Measurements from ENCODE around the gene BTBD9.

The BTBD9 gene

DNA sequence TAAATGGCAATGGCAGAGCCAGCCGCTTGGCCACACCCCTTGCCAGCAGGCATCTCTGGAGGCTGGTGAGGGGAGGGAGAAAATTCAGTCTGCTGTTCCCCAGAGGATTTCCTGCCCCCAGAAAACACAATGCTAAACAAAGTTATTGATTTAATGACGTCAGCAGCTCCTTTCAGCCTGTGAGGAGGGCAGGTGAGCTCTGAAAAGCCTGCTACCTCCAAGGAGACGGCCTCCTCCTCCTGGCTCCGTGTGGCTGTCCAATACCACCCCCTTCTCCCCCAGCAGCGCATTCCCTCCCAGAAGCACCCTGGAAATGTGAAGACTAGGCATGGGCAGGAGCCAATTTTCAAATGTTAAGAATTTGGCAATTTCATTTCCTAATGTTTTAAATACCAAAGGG, 427.1 kb downstream of the BTBD9 start:
- in situ Hi-C loops (cut with HindIII; ENCODE audit: low sequenced_read_pairs): no loop called here
- H3K4me3 ChIP-seq (ENCODE audit: low read depth, low read length): no peak overlapping the region
- no peak for DNase-seq (ENCODE audit: low read depth)
- TF ChIP-seq CTCF (IDR thresholded peaks at IDR 0.05; ENCODE audit: low read depth, low read length, missing control alignments): no peak

- no peak overlapping the region for H3K4me3 ChIP-seq (ENCODE audit: low read depth, low read length)
- in situ Hi-C loops (cut with HindIII; ENCODE audit: low sequenced_read_pairs): no loop called here
- TF ChIP-seq CTCF (IDR thresholded peaks at IDR 0.05; ENCODE audit: low read depth, low read length, missing control alignments): no peak
- no peak for DNase-seq (ENCODE audit: low read depth)
These were observed 427.6 kb downstream of the BTBD9 start for GRCh38 chr6:38212116-38212515.

- no peak overlapping the region for H3K4me3 ChIP-seq (ENCODE audit: low read depth, low read length)
- in situ Hi-C loops (cut with HindIII; ENCODE audit: low sequenced_read_pairs): no loop called here
- no peak for TF ChIP-seq CTCF (IDR thresholded peaks at IDR 0.05; ENCODE audit: low read depth, low read length, missing control alignments)
- peak; percentile 93 for DNase-seq (ENCODE audit: low read depth)
These were observed 430.1 kb downstream of the BTBD9 start for GRCh38 chr6:38209371-38210260.

DNA sequence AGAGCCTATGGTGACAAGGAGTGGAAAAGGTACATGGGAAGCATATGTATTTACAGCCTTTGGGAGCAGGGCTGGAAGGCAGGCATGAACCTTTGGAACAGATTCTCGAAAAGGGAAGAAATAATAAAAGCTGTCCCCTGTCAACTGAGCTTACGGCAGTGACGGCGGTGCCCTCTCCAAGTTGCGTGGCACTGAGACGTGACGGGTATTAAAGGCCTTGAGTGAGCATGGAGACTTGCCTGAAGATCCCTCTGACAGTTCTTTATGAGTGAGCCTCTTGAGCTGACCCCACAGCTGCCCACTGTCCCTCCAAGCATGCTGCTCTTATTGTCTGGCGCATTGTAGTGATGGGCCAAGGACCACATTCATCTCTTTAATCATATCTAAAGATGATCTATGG, 431.7 kb downstream of the BTBD9 start:
- no peak for TF ChIP-seq CTCF (IDR thresholded peaks at IDR 0.05; ENCODE audit: low read depth, low read length, missing control alignments)
- no peak overlapping the region for H3K4me3 ChIP-seq (ENCODE audit: low read depth, low read length)
- in situ Hi-C loops (cut with HindIII; ENCODE audit: low sequenced_read_pairs): no loop called here
- DNase-seq (ENCODE audit: low read depth): no peak

DNA sequence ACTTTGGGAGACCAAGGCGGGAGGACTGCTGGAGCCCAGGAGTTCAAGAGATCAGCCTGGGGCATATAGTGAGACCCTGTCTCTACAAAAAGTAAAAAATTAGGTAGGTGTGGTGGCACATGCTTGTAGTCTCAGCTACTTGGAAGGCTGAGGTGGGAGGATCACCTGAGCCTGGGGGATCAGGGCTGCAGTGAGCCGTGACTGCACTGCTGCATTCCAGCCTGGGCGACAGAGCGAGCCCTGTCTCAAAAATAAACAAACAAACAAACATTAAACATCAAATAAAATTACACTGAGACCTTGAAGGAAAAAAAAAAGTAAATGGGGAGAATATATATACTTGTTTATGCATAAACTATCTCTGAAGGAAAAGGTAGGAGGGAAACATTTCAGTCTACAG, 432.4 kb downstream of the BTBD9 start:
- in situ Hi-C loops (cut with HindIII; ENCODE audit: low sequenced_read_pairs): no loop called here
- DNase-seq (ENCODE audit: low read depth): no peak
- H3K4me3 ChIP-seq (ENCODE audit: low read depth, low read length): no peak overlapping the region
- TF ChIP-seq CTCF (IDR thresholded peaks at IDR 0.05; ENCODE audit: low read depth, low read length, missing control alignments): no peak

DNA sequence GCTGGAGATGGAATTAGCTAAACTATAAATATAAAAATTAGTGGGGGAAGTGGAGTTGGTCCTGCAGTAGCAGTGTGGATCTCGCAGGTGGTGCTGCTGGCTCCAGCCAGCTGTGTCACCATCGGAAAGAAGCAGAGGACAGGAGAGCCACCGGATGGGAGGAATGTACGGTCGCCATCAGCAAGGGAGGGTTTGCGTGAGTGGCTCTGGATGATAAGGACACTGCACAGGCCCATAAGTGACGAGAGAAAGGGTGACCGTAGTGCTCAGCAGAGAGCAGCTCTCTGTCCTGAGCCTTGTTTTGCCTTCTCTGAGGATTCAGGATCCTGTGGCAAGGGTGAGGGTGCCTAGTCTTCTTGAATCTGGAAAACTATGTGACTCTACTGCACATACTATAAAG, 441.5 kb downstream of the BTBD9 start:
- TF ChIP-seq CTCF (IDR thresholded peaks at IDR 0.05; ENCODE audit: low read depth, low read length, missing control alignments): no peak
- DNase-seq (ENCODE audit: low read depth): no peak
- in situ Hi-C loops (cut with HindIII; ENCODE audit: low sequenced_read_pairs): no loop called here
- H3K4me3 ChIP-seq (ENCODE audit: low read depth, low read length): no peak overlapping the region
